Anterior cingulate cortex (tissue), 58 donors: ENCODE measurements around the gene XDH.

Experiments used
- DNase-seq, 58 donors: peaks; one replicate each; lab custom pipeline; 2025; lab: John Stamatoyannopoulos, UW

The XDH gene

DNA sequence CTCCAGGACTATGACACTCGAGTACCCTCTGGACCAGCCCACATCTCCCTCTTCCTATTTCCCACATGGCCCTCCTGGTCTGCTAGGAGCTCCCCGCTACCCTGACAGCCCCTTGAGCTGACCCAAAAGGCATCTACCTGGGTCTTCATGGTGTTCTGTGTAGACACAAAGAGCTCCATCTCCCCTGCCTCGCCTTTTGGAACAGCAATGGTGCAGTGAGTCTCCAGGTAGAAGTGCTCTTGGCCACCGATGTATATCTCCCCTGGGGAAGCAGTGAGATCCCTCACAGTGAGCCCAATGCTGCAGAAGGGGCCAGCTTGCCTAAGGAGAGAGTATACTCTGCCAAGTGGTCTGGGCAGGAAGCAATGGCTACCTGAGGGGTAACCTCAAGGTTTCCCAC is 47.8 kb downstream of the XDH start:
- DNase-seq = no peak

DNA sequence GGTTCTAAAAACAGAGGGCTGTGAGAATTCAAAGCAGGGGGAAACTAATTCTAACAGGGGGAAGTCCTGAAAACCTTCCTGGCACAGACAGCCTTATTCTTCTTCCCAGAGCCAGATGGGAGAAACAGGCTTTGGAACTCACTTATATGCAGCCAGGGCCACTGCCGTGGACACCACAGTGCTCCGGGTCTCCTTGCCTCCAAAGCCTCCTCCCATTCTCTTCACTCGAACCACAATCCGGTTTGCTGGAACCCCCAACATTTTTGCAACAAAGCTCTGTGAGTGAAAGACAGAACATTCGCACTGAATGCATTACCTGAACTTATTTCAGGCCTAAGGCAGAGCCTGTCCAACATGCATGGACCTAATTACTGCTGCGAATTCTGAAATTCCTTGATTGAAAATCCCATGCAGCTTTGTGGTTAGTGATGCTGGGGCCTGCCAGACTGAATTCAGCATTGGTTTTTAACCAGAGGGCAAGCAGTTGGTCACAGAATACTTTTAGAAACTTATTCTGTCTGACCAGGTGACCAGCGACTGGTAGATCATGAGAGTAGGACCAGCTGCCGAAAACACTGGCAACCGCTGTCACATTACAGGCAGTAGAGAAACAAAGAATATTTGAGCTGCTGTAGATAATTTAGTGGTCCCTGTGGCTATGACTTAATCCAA is 48.6 kb downstream of the XDH start:
- DNase-seq = no peak

DNA sequence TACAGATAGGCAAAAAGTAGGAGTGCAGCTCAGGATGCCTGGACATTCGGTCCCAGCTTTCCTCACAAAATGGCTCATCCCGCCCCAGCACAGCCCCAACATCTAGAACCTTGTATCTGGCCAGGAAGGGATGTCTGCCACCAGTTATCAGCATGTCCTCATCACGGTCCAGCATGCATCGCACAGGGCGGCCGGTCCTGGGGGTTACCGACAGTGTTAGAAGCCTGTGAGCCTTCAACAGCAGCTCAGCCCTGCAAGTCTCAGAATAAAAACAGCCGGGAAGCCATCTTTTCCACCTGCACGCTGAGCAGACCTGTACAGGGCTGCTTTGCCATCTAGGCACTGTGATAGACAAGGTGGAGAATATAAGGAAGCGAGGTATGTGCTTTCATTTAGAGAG is 49.2 kb downstream of the XDH start:
- DNase-seq = no peak

DNA sequence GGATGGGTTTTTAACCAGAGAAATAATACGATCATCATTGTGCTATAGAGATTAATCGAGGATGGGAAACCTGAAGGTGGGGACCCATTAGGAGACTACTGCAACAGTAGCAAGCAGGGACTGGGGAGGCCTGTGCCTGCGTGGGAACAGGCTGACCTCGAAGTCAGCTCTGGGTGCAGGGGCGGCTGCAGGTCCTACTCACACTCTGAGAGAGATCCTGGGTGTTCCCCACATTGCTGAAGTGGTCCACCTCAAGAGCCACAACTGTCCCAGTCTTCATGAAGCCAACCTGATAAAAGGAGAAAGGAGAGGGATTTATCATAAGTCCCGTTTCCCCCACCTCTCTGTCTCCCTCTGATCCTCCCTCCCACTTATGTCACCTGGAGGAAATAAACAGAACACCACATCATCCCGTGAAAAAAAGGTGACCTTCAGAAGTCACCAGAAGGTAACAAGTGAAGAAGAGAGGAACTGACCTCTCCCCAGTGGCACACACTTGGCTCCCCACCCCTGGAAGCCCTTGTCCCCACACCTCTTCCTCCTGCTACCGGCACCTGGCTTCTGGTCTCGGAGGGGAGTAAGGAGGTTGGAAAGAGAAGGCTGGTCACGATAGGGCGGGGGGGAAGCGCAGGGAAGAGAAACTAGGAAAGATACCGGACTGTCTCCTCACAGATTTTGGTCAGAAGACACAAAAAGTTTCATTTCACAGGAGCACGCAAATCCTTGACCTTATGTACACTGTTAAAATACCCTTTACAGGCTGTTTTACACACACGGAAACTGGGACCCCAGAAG is 50.4 kb downstream of the XDH start:
- DNase-seq = no peak

DNA sequence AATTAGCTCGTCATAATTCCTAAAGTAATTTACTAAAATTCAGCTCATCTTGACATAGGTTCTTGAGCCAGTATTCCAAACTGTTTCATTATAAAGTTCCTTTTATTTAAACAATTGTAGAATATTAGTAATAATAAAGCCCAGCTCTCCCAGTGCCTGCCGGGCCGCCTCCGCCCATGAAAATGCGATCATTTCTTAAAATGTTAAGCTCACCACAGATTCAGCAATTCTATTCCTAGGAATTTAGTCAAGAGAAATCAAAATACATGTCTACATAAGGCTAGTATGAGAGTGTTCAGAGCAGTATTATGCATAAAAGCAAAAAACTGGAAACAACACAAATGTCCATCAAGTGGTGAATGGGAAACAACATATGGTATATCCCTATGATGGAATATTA is 52.0 kb downstream of the XDH start:
- no peak for DNase-seq

DNA sequence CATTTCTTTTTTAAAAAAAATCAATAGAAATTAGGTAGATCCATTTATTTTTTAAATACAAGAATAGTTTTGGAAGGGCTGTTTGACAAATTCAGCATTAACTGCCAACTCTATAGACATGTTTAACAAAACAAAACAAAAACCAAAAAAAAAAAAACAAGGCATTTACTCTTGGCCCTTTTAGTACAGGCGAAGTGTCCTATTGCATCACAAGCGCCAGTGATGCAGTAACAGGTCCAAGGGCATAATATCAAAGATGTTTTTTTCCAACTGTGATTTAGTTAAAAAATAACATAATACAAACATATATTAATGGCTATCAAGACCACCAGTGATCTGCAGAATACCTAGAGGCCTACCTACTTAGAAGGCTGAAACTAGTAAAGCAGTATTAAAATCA is 55.3 kb downstream of the XDH start:
- no peak for DNase-seq

DNA sequence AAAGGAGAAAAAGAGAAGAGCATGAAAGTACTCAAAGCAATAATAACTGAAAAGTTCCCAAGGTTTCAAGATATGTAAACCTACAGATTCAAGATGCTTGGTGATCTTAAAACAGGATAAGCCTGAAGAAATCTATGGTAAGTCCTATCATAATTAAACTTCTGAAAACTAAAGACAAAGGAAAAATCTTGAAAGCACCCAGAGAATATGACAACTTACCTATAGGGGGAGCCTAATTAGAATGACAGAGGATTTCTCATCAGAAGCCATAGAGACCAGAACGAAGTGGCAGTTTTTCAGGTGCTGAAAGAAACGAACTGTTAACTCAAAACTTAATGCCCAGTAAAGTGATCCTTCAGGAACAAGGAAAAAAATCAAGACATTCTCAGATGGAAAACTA is 59.7 kb downstream of the XDH start:
- no peak for DNase-seq

DNA sequence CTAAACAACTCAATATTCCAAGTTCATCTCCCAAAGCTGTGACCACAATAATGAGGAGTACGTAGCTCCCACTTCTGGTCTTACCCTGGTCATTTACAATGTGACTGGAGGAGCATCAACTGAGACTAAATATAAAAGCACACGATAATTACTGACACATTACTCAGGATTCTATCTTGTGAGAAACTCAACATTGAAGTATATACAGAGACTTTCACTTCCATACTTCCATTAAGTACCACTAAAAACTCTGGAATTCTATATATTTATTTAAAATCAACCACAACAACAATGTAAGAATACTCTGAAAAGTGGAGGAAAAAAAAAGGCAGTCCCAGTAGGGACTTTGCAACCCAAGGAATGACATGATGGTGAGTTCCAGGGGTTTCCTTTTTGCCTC is 61.4 kb downstream of the XDH start:
- no peak for DNase-seq

DNA sequence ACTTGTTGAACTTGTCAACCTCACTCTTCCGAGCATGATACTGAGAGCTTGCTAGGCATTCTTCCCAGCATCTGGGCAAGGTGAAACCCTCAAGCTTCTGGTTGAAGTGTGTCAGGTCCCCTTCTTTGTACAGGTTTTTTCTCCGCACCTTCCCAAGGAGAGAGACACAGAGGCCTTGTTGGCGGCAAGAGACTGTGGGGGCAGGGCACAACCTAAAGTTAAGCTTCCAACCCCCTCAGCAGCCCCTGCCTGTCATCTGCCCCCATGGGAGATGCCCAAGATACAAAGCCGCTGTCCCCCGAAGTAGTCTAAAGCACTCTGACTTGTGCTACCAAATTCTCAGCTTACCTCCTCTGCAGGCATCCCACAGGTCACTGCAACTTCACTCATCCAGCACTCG is 64.9 kb downstream of the XDH start:
- DNase-seq = no peak

DNA sequence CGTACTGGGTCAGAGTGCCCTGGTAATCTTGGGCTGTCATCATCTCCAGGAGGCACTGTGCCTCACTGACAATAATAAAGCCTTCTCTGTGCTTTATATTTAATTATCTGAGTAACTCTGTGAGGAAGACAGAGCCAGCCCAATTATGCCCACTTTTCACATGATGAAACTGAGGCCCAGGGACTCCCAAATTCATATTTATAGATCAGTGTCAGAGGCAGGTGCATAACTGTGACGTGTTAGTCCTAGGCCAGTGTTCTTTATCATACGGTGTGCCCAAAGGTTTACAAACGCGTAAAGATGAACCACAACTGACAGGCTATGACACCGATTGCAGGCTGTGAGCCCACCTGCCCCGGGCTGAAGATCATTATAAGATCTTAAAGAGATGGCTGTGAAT is 65.4 kb downstream of the XDH start:
- DNase-seq = no peak

DNA sequence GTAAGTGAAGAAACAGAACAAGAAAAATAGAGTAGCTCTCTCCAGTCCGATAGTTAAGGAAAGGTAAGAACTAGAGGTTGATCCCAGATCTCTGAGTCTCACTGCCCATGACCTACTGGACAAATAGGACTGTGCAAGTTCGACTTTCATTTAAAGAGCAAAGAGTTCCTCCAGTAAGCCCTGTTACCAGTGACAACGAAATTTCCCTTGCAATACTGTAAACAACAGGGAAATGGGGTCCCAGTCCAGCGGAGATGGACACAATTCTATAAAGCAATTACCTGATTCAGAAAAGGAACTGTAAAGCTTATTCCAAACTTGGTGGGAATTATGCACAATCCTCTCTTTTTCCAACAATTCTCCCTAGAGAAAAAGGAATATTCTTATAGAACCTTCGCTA is 65.9 kb downstream of the XDH start:
- DNase-seq = no peak

DNA sequence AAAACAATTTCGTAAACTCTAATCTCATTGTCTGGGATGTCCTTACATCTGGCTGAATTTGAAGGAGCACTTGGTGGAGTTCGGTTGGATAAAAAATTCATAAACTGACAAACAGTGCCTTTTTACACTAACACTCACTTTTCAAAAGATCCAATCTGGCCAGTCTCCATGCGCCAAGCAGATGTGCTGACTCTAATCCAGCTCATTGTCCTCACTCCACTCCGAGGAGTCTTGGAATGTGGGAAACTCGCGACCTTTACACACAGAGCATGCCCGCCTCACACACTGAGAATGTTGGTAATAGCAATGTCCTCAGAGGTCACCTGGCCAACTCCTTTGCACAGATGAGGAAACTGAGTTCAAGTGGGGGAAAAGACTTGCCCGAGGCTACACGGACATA is 66.8 kb downstream of the XDH start:
- no peak for DNase-seq

DNA sequence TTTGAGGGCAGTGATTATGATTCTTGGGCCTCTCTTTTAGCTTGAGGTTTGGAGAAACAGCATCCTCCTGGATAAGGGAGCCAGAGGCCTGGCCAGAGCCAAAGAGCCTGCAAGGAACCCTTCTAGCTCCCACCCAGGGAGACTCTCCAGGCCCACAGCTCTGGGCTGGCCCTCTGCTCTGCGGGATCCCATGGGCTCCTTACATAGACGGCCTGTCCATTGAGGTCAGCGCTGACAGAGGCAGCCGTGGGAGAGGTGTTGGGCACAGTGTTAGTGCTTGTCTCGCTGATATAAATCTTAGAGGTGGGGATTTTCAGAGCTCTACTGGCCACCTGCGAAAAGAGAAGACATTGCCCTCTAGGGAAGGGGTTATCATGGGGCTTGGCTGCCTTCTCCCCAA is 67.2 kb downstream of the XDH start:
- DNase-seq = no peak

DNA sequence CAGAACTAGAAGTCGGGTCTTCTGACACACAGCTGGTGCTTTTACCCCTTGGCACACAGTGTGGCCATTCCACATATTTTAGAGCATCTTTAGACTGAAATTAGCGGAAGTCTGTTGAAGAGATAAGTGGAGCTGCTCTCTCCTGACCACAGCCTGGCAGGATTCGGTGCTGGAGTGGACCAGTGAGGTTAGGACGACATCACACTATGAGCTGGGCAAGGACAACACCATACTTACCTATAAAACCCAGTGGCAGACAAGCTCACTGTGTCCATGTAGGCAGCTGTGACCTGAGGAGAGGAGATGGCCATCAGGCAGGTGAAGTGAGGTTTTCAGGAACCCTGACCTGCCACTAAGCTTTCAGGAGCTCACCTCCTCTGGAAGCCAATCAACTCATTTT is 70.1 kb downstream of the XDH start:
- no peak for DNase-seq

DNA sequence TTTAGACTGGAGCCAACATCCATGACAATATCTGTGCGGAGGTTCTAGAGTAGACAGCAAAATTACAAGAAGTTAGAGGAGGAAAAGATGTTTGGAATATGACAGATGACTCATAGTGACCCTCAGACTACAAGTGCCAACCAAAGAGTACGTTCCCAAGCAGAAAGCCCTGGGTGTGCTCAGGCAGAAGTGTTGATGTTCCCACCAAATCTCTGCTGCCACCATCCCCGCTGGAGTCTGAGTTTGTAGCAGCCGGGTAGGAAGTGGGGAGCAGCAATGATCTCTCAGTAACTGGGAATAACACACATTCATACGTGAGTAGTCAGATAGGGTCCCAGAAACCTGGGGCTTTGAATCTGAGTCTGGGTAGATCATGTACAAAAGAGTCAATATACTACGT is 73.2 kb downstream of the XDH start:
- no peak for DNase-seq

DNA sequence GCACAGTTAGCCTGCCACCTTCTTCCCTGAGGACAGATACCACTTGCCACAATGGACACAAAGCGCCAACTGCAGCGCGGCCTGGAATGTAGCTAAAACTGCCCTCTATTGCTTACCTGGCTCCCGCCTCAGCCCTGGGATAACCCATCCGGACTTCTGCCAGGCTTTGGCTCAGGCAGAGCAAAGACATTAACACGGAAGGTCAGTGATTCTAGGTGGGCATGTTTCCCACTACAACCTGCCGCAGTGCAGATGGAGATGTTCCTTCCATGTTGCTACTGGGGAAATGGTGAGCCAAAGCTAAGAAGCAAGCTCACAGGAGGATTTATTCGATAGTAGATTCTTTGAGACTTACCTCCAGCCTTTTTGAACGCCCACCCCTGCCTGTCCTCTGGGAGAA is 74.8 kb downstream of the XDH start:
- no peak for DNase-seq

DNA sequence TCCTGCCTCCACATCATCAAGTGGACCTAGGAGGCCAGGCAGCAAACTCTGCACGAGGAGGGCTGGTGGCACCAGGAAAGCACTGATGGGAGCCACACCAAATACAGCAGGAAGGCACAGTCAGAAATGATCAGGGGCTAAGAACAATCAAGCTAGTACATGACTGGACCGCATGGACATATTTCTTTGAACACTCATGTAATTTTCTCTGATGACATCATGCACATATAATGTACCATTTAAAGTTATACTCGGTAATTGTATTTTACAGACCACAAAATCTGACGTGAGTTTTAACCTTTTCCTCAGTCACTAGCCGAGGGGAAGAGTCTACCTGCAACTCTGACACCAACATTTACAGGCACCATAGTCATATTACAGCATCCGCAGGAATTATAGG is 76.7 kb downstream of the XDH start:
- no peak for DNase-seq

DNA sequence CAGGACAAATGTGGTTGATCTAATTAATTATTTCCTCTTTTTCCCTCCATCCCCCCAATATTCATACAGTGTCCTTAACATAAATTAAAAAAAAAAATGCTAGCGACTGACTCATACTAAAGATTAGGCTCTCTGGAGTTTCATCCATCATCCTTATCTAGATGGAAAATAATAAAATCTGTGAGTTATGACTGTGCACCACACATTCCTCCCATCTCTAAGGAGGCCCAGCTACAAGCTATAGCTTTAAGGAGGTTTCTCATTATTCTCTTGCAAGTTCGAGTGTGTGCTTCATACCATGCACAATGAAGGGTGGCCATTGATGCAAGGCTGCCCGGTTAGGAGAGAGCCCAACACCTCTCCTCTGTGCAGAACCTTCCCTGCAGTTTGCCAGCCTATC is 77.3 kb downstream of the XDH start:
- DNase-seq = no peak

DNA sequence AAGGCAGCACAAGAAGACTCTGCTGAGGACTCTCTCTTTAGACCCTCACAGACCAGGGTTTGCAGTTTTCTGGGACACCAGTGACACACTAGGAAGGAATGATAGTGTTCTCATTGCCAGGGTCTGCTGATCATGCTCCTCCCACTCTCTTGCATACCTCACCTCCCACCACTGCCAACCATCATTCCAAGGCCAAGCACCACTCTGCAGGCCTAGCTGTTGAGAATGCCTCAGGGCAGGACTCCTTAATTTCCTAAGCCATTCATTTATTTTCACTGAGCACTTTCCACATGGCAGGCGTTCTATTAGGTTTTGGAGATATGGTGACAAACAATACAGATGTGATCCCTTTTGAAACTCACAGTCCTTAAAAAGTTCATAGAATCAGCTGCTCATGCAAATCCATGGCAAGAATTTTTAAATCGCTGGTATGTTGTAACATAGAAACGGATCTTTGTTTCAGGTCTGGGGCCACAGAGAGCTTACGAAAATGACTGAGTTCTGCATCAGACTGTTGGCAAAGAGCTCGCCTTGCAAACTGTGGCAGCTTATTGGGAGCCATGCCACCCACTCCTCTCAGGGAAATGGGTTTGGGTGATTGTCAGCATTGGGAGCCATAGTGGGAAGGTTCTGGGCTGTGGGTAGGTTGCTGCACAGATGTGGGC is 78.5 kb downstream of the XDH start:
- DNase-seq = no peak

DNA sequence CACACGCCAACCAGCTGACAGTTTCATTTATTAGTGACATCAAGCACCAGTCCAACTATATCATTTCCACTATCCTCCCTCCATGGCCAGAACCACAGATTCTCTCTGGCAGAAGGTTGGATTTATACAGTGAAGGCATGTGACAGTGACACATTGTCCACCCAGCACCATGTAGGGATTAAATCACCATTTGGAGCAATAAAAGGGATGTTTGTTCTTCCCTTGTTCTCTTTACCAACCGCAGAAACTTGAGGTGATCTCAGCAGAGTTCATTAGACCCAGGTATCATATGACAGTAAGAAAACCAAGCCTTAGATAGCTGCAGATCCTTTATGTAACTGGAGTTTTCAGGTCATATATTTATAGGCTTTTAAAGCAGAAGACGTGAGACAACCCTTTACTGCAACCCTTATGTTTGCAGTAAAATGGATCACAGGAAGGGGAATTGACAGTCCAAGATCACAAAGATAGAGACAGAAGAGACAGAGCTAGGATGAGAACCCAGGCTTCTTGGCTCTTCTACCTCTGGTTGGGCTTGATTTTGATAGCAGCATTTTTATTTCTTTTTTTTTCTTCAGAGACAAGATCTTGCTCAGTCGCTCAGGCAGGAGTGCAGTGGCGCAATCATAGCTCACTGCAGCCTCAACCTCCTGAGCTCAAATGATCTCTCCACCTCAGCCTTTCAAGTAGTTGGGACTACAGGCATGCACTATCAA is 80.1 kb downstream of the XDH start:
- no peak for DNase-seq

DNA sequence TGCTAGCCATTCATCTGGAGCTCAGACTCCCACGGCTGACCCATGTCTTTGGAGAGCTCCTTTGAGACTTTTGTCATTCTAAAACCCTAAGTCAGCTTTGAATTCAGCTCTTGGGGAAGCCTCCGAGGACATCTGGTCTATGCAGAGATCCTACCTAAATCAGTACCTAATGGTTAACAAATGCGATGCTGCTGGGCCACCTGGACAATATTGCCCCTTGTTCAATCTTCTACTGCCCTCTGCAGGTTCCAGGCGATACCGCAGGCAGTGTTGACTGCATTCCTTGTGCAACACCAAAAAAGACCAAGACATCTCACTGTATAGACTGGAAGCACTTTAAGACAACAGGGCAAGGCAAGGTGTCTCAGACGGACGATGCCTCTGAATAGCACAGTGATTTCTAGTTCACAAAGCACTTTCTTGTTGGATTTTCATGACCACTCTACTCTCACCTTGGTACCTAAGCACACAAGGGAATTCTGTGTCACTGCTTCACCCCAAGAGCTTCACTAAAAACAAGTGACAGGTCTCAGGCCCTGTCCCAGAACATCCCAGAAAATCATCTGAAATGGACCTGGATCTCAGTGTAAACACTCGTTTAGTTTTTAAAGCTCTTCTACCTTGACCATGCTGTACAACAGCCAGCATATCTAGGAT is 80.9 kb downstream of the XDH start:
- DNase-seq = peak in 55 of 58 donors; percentile 4 to 86 (median 52)
